ENCODE results near the gene LRCOL1. TPM values are rescaled to one million over a fixed set of nuclear protein-coding genes. Genes with fewer than 3 reads are reported as not detected.

The LRCOL1 gene
- total and polyA plus RNA-seq, 10 of the 15 experiments (the other 5 are each of a cell fraction or from before 2014, with no cell fraction given), result not detected

DNA sequence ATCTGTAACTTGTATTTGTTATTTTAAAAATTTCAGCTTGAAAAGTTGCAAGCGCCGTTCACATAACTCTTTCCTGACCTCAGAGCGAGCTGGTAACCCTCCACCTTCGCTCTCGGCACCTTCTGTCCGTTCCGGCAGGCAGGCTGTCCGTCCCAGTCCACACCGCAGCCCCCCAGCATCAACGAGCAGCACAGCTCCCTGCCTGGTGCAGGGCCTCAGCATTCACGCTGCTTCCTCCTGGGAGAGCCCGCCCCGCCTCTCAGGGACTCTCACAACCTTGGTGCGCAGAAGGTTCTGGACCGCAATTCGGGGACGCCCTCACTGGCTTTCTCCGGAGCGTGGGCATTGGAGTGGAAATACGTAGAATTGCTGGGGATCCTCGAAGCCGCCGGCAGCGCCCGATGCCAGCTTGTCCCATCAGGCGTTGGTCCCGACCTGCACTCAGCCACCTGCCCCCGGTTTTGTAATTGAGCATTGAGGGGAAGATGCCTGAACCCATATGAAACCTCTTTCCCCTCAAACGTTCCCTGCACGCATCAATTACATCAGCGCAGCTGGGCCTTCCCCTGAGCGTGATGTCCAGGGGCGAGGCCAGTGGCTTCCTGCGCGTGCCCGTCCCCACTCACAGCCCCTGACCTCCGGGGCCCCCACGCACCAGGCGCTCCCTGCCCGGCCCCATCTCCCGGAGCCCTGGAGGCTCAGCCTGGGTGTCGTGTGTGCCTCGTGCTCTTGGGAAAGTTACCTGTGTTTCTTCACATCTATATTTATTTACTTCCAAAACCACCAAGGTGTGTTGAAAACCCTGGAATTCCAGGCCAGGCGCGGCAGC, 19.1 kb downstream of the LRCOL1 start:
- Histone ChIP-seq H3K4me3 (no peak overlapping the region), H3K4me2 (ENCODE audit: control insufficient read depth, insufficient read depth) (no peak overlapping the region), H4K20me1 (ENCODE audit: control insufficient read depth, insufficient read depth) (no peaks in the 10 kb centered on the region), H3K36me3 (ENCODE audit: control insufficient read depth in 2 of 2, insufficient read depth in 2 of 2, low read length in 1 of 2) (no peaks in the 10 kb centered on the region), H2AFZ (ENCODE audit: control insufficient read depth, low read depth, low read length) (no peak overlapping the region), H3K9me3 (replicated peaks; ENCODE audit: control insufficient read depth, insufficient read depth, low read length) (no peaks in the 10 kb centered on the region), H3K27me3 (replicated peaks in 1 of 2; ENCODE audit: control insufficient read depth in 2 of 2, insufficient read depth in 2 of 2, low read length in 1 of 2) (no peaks in the 10 kb centered on the region), H3K4me1 (ENCODE audit: control insufficient read depth, insufficient read depth, low read length) (no peaks in the 10 kb centered on the region), H3K9ac (ENCODE audit: control insufficient read depth, insufficient read depth, low read length) (no peak overlapping the region), H3K27ac (ENCODE audit: control insufficient read depth, insufficient read depth) (no peak overlapping the region), H3K79me2 (ENCODE audit: control insufficient read depth, insufficient read depth, low read length) (no peaks in the 10 kb centered on the region)
- intact Hi-C loops (cut with micrococcal nuclease; ENCODE audit: unreplicated experiment) (no loop called here), in situ Hi-C loops (cut with MboI) (no loop called here)
- ChIA-PET SMC1A (ENCODE audit: uncharacterized antibody, unreplicated experiment) (no interaction called here), CTCF (interaction anchor here (0.5 kb wide), 1 partner anchor 159 kb away, joined by 3 read pairs; no protein-coding TSS in a partner anchor), POLR2A (no interaction called here), RAD21 (ENCODE audit: unreplicated experiment) (no interaction called here)
- DNase-seq (ENCODE audit: low read depth, low spot score) (no peak), ATAC-seq (no peak), FAIRE-seq (no peak)
- BruUV-seq (replicated peaks), result no TSS peak
- TF ChIP-seq MYB (IDR thresholded peaks at IDR 0.05; ENCODE audit: borderline replicate concordance, low read depth, low read length) (no peak), TCF3 (IDR thresholded peaks at IDR 0.05; ENCODE audit: borderline replicate concordance, insufficient read depth, low read depth, low read length) (no peak), KDM1A (IDR thresholded peaks at IDR 0.05; ENCODE audit: borderline replicate concordance) (no peak), KLF5 (IDR thresholded peaks at IDR 0.05; ENCODE audit: partially characterized antibody) (no peak), MEF2A (IDR thresholded peaks at IDR 0.05; ENCODE audit: insufficient read depth, low read depth, low read length) (no peak)
- 72% methylated on average over 45 of the region's 45 CpGs for WGBS (ENCODE audit: insufficient coverage, insufficient replicate concordance, low lambda C conversion rate, missing lambda C conversion rate)

GRCh38 chr12:132588821-132589669, 21.3 kb downstream of the LRCOL1 start:
- no TSS peak for BruUV-seq (replicated peaks)

More at GRCh38 chr12:132588821-132589669, 21.3 kb downstream of the LRCOL1 start:
- Histone ChIP-seq H3K27ac (ENCODE audit: control insufficient read depth, insufficient read depth) (no peak overlapping the region), H3K27me3 (replicated peaks in 1 of 2; ENCODE audit: control insufficient read depth in 2 of 2, insufficient read depth in 2 of 2, low read length in 1 of 2) (no peaks in the 10 kb centered on the region), H3K9ac (ENCODE audit: control insufficient read depth, insufficient read depth, low read length) (no peak overlapping the region), H3K9me3 (replicated peaks; ENCODE audit: control insufficient read depth, insufficient read depth, low read length) (no peaks in the 10 kb centered on the region), H3K79me2 (ENCODE audit: control insufficient read depth, insufficient read depth, low read length) (no peaks in the 10 kb centered on the region), H3K36me3 (ENCODE audit: control insufficient read depth in 2 of 2, insufficient read depth in 2 of 2, low read length in 1 of 2) (no peaks in the 10 kb centered on the region), H3K4me2 (ENCODE audit: control insufficient read depth, insufficient read depth) (no peak overlapping the region), H3K4me1 (ENCODE audit: control insufficient read depth, insufficient read depth, low read length) (no peaks in the 10 kb centered on the region), H4K20me1 (ENCODE audit: control insufficient read depth, insufficient read depth) (no peaks in the 10 kb centered on the region), H2AFZ (ENCODE audit: control insufficient read depth, low read depth, low read length) (no peak overlapping the region), H3K4me3 (no peak overlapping the region)
- no peak for TF ChIP-seq RBBP5 (conservative IDR thresholded peaks at IDR 0.05)
- no peak for TF ChIP-seq MEF2B (IDR thresholded peaks at IDR 0.05; ENCODE audit: partially characterized antibody, poor library complexity, severe bottlenecking)
- no peak for TF ChIP-seq FOXM1 (IDR thresholded peaks at IDR 0.05; ENCODE audit: low read depth, low read length)
- TF ChIP-seq NFYB (IDR thresholded peaks at IDR 0.05; ENCODE audit: insufficient read depth, low read depth, low read length), result no peak
- no peak for TF ChIP-seq GATAD2B (conservative IDR thresholded peaks at IDR 0.05; ENCODE audit: low read depth)
- TF ChIP-seq SRF (IDR thresholded peaks at IDR 0.05; ENCODE audit: low read depth in 2 of 2, low read length in 2 of 2), result no peak
- no peak for TF ChIP-seq RAD51 (IDR thresholded peaks at IDR 0.05)
- no peak for TF ChIP-seq CEBPB (IDR thresholded peaks at IDR 0.05; ENCODE audit: borderline replicate concordance in 1 of 2, low read depth in 2 of 2, low read length in 2 of 2)
- SMC1A ChIA-PET (ENCODE audit: uncharacterized antibody, unreplicated experiment), result no interaction called here
- RAD21 ChIA-PET (ENCODE audit: unreplicated experiment), result no interaction called here
- intact Hi-C loops (cut with micrococcal nuclease; ENCODE audit: unreplicated experiment) (no loop called here), in situ Hi-C loops (cut with MboI) (no loop called here)
- ATAC-seq, result no peak
- 69% methylated on average over 19 of the region's 19 CpGs for WGBS (ENCODE audit: insufficient coverage, insufficient replicate concordance, low lambda C conversion rate, missing lambda C conversion rate)
- no peak for FAIRE-seq
- no peak for DNase-seq (ENCODE audit: low read depth, low spot score)
- POLR2A ChIA-PET, result no interaction called here
- CTCF ChIA-PET, result no interaction called here
